NCI-H748 (cell line): ENCODE results near the gene CDCA8.

Source experiments
- DNase-seq: peaks from one replicate; lab custom pipeline; 2025; ENCODE audit not compliant: unreplicated experiment; lab: John Stamatoyannopoulos, UW

The CDCA8 gene

DNA sequence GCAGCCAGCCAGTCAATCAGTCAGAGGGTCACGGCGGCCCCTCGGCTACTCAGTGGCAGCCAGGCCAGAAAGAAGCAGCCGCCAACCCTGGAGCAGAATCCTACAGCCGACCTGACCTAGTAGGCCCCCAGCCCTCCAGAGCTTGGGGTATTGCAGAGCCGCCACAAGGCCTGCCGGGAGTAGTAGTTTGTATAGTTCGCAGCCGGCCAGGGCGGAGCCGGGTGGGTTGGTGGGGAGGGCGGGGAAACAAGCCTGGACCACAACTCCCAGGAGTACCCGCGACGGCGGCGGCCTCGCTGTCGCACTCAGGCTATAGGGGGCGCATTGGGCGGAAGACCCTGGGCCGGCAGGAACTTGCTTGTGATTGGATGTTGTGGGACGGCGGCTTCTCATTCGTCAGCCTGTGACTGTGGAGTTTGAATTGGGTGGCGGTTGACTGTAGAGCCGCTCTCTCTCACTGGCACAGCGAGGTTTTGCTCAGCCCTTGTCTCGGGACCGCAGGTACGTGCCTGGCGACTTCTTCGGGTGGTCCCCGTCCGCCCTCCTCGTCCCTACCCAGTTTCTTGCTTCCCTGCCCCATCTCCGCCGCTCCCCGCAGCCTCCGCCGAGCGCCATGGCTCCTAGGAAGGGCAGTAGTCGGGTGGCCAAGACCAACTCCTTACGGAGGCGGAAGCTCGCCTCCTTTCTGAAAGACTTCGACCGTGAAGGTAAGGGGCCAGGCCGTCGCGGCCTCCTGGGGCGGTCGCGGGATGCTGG is at the start of gene CDCA8:
CDCA8 (plus strand) TSS at position 439 of the 756 bp plus-strand sequence; CDS start at position 614, 175 bp downstream.
- DNase-seq = peak; percentile 94

DNA sequence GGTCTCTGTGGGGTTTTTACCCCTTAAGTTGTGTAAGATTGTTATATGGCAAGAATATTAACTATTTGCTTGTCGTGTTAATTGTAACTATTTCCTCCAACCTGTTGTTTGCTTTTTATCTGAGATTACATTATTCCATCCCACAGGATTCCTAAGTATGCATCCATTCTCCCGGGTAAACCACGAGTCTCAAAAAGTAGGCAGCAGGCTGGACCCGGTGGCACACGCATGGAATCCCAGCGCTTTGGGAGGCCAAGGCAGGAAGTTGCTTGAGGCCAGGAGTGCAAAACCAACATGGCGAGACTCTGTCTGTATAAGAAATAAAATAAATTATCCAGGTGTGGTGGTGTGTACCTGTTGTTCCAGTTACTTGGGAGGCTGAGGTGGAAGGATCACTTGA is 45.0 kb upstream of the CDCA8 start:
- no peak for DNase-seq

GRCh38 chr1:37650173-37650572 is 42.1 kb upstream of the CDCA8 start:
- DNase-seq = no peak

DNA sequence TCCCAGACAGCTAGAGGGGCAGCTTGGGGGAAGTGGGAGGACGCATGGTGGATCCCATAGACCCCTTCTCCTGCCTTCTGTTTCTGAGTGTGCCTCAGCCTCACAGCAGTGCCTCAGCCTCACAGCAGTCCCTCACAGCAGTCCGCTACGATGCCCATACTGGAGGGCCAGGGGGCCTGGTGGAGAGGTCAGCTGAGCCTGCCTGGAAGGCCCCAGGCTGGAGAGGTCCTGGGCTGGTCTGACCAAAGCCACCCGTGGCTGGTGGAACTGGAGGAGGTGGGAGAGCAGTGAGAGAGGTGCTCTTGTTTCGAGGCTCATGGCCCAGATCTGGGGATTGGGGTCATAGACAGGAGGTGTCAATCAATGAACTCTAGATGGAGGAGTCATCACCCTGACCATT is 41.6 kb upstream of the CDCA8 start:
- DNase-seq = no peak

- no peak for DNase-seq
Measured at GRCh38 chr1:37651803-37652202, 40.5 kb upstream of the CDCA8 start.

DNA sequence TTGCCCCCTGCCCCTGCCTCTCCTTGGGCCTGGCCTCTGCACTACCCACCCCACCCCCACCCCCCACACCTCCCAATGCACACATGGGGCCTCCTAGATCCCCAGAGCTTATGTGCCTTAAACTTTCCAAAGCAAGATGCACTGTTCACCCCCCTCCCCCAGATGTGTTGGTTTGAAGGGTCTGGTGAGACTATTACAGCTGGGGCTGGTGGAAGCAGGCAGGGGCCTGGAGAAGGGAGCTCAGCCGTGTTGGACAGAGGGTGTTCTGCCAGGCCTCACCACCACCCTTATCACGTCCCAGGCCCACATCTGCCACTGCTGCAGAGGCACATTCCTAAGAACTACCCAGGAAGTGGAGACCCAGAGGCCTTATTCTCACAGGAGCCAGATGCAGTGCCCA is 39.3 kb upstream of the CDCA8 start:
- DNase-seq = no peak

- DNase-seq = no peak
Measured at GRCh38 chr1:37653906-37654305, 38.4 kb upstream of the CDCA8 start.

DNA sequence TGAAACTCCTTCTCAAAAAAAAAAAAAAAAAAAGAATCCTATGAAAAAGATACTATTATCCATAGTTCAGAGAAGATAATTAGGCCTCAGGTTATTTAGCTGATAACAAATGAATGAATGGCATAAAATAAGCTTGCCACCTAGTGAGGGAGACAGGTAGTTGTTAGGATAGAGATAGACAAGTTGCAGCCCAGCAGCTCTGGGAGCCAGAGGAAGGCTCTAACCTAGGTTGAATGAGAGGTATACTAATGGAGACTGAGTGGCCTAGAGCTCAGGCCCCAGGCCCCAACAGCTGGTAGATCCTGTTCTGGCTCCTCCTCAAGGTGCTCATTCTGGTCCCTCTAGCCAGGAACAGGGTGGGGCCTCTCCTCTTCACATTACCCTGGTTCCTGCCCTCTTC is 37.0 kb upstream of the CDCA8 start:
- DNase-seq = no peak

- no peak for DNase-seq
Measured at GRCh38 chr1:37656026-37656425, 36.3 kb upstream of the CDCA8 start.

GRCh38 chr1:37656881-37657280 is 35.4 kb upstream of the CDCA8 start:
- no peak for DNase-seq

DNA sequence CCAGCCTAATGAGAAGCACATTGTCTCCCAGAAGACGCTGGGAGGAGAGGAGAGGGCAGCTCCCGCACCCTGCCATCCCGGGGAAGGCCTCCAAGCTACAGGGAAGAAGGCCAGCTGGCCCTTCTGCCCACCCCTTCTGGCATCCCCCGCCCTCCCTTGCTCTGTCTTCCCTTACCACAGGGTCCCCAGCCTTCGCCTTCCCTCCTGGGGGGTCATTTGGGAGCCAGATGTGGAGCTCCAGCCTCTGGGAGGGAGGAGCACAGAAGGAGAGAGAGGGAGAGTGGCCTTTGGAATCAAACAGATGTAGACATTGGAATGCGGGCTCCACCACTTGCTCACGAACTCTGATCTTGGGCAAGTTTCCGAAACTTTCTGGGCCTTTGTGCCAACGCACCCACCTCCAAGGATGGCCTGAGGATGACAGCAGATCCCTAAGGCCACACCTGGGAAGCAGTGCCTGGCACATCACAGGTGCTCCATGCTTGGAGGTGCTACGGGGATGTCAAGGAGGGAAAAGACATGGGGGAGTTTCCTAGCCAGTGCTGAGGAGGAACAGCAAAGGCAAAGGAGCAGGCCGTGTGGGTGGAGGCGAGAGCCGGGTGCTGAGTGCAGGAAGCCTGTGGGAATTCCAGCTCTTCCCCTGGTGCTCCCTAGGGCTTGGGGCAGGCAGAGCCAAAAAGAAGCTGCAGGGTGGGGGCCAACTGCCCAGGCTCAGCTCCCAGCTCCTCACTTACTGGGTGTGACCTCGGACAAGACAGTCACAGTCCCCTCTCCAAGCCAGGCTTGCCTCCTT is 34.5 kb upstream of the CDCA8 start:
- no peak for DNase-seq

DNA sequence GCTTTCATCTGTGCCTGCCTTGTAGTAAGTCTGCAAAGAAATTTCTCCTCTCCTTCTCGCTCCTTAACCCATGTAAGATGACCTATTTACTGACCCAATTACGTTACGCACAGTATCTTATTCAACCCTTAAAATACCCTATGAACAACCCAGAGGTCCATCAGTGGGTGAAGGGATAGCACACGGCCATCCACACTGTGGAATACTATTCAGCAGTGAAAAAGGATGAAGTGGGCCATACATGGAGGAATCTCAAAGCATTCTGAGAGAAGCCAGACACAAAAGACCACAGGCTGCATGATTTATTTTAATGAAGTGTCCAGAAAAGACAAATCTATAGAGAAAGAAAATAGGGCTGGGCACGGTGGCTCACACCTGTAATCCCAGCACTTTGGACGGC is 33.8 kb upstream of the CDCA8 start:
- DNase-seq = no peak

DNA sequence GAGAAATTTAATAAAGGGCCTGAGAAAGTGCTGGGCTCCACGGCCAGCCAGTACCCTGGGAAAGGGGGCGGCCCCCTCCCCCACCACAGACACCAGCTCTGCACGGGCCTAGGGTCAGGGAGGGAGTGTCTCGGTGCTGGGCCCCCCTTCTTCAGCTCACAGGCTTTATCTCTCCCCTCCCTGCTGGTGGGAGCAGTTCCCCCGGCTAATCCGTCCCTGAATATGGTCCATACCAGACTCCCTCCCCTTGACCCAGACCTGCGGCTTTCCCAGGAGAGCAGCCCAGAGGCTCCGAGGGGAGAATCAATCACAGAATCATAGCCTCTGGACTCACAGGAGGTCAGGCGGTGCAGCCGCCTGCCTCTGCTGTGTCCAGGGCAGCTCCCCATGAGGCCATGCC is 31.7 kb upstream of the CDCA8 start:
- DNase-seq = no peak

GRCh38 chr1:37661401-37661800 is 30.9 kb upstream of the CDCA8 start:
- no peak for DNase-seq

DNA sequence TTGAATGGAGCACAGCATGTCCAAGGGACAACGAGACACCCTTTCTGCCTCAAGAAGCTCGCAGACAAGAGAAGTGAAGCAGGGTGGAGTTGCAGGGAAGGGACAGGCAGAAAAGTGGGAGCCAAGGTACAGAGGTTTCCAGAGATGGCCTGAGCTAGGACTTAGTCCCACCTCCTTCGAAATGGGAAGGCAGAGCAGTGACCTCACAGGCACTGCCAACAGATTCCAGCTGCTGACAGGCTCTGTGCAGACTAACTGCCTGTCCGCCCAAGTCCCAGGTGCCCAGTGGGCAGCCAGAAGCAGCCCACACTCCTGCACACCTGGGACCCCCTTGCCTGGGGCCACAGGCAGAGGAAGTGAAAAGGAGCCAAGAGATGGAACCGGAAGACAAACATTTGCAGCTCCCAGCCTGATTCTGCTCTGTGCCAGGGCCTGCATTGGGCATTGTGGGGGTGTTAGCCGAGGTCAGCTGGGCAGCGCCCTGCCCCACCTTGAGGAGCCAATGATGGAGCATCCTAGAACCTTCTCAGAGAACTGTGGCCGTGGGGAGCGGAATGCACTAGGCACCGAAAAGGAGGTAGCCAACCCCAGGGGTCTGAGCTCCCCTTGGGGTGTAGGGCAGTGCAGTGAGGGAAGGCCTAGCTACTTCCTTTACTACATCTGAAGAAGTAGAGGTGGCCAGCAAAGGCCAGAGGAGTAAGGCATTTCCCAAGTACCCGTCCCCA is 30.1 kb upstream of the CDCA8 start:
- DNase-seq = no peak

DNA sequence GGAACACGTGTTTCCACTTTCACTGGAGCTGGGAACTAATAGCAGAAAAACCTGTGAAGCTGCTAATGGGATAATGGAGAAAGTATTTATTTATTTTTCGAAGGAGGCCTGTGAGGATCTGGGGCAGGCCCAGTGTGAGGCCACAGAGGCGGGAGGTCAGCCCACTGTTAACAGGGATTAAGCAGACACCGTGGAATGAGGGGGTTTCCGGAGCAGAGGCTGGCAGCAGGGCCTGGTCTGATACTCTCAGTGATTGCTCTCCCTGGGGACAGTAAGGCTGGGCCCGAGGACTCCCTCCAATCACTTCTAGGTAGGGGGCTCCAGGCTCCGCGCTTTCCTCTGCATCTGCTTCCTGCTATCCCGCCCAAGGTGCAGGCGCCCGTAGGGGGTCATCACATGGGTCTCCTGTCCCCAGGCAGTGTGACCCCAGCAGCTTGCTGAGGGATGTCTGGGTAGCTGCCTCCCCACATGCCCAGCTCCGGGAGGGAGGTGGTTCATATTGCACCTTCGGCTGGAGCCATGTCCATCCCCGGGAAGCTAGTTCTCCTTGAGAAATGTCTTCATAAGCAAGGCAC is 28.8 kb upstream of the CDCA8 start:
- no peak for DNase-seq

- DNase-seq = no peak
Measured at GRCh38 chr1:37666241-37666867, 26.0 kb upstream of the CDCA8 start.

GRCh38 chr1:37667023-37667671 is 25.2 kb upstream of the CDCA8 start:
- DNase-seq = no peak

DNA sequence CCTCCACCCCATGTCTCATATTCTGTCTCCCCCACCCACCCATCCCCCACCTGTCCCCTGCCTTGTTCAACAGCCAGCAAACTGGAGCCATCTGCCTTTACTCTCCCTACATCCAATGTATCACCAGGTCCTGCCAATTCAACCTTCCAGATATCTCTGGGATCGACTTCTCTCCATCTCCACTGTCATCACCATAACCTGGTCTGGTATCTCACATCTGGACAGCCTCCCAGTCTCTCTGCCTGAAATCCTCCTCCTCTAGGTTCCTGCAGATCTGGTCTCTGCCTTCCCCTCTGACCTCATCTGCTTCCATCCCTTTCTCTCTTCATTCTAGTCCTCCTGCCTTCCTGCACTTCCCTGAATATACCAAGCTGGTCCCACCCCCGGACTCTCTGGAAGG is 22.2 kb upstream of the CDCA8 start:
- no peak for DNase-seq

DNA sequence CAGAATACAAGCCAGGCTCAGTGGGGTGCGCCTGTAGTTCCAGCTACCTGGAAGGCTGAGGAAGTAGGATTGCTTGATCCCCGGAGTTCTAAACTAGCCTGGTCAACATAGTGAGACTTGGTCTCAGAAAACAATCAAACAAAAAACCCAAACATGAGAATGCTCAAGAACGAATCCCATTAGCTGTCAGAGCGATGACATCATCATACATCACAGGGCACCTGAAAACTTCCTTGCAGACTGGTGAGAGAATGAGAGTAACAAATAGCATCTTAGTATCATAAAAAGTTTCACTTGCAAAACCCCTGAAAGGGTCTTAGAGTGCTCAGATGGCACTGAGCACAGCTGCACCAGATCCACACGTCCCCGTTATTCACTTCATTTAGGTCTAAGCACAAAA is 21.1 kb upstream of the CDCA8 start:
- no peak for DNase-seq
